H1 (cell line): ENCODE data around the gene GPS2. TPM values are rescaled to one million over a fixed set of nuclear protein-coding genes. Genes with fewer than 3 reads are reported as not detected.

Experiments
- BACH1 ChIP-seq: IDR thresholded peaks from 2 replicates; pipeline ENCODE4 v1.6.1; 2012; ENCODE audit warnings: low read length, improper control_type of control experiment
- GABPA ChIP-seq: IDR thresholded peaks from 2 replicates; pipeline ENCODE4 v1.6.1; 2011; ENCODE audit warnings: mild to moderate bottlenecking, low read length, moderate library complexity, borderline replicate concordance; ENCODE audit not compliant: insufficient read depth
- POLR2A ChIP-seq, 2 experiments: IDR thresholded peaks; 1 replicate in 1 of 2; 2 replicates in 1 of 2; pipeline ENCODE4 v1.6.1; 2011; ENCODE audit warnings: low read depth in 2 of 2, low read length in 2 of 2, mild to moderate bottlenecking in 2 of 2; ENCODE audit errors: control extremely low read depth in 1 of 2
- polyA plus RNA-seq, 7 experiments: library from polyadenylated mRNA; depleted of rRNA in 3 of 7; stranded (reverse) in 5 of 7; unstranded in 2 of 7; fragments of >200 nt in 5 of 7; fragments of 200-250 nt in 2 of 7; gene quantifications; 1 replicate in 5 of 7; 2 replicates in 1 of 7; 4 replicates in 1 of 7; pipeline versions ENCODE4 v1.2.1 to v1.2.3, GENCODE V29; 2011 to 2013; ENCODE audit warnings: missing spikeins in 2 of 7, mixed read lengths in 2 of 7
- total RNA-seq: library from RNA; stranded (reverse); fragmentation: NEBNext Ultra II Directional; extraction: Animal tissue kit (Norgen Biotek cat#: 25700); gene quantifications from 2 replicates; pipeline ENCODE4 v1.2.1, GENCODE V29; 2021

The GPS2 gene
- total and polyA plus RNA-seq, 2 of the 8 experiments (the other 6 are each of a cell fraction or from before 2014, with no cell fraction given) = 67.0 to 152 TPM

DNA sequence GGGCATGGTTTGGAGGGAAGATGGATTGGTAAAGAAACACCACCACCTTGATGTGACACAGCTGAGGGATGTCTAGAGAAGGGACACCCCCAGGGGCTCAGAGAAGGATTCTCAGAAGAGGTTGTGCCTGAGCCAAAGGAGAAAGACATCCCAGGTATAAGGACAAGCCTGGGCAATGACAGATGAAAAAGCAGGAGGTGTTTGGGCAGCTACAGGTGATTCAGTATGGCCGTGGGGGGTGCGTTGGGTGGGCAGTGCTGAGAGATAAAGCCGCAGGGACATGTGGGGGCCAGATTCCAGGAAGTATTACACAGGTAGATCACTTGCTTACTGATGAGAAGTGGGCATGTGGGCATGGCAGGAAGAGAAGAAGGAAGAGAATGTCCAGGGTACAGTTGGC lies 46.7 kb upstream of the GPS2 start (continued):
- no peak for TF ChIP-seq GABPA
- no peak for TF ChIP-seq BACH1
- TF ChIP-seq POLR2A (IDR thresholded peaks at IDR 0.05; ENCODE audit: control extremely low read depth in 1 of 2, low read depth in 2 of 2, low read length in 2 of 2) = no peak
